HT1080 (cell line): Measurements from ENCODE around the gene RIN1. TPM values are rescaled to one million over a fixed set of nuclear protein-coding genes. Genes with fewer than 3 reads are reported as not detected.
A peak's percentile ranks its signal among the peaks of the same experiment; 100 is the strongest.
"Not testable (repeated sequence)": the region's sequence is repeated elsewhere in the genome, so short reads cannot be mapped to it uniquely, and the experiment has no call there.

Experiments
- DNase-seq: peaks from one replicate; pipeline ENCODE4 v3.0.0-alpha.2; 2015; ENCODE audit warnings: low read depth
- total RNA-seq: library from RNA; depleted of rRNA; stranded (reverse); fragments of >200 nt; shearing (Covaris generic); gene quantifications from 2 replicates; pipeline ENCODE4 v1.2.3, GENCODE V29; 2014

Gene RIN1
- total RNA-seq, 1 experiment from 2014 or later: 47.5 TPM

DNA sequence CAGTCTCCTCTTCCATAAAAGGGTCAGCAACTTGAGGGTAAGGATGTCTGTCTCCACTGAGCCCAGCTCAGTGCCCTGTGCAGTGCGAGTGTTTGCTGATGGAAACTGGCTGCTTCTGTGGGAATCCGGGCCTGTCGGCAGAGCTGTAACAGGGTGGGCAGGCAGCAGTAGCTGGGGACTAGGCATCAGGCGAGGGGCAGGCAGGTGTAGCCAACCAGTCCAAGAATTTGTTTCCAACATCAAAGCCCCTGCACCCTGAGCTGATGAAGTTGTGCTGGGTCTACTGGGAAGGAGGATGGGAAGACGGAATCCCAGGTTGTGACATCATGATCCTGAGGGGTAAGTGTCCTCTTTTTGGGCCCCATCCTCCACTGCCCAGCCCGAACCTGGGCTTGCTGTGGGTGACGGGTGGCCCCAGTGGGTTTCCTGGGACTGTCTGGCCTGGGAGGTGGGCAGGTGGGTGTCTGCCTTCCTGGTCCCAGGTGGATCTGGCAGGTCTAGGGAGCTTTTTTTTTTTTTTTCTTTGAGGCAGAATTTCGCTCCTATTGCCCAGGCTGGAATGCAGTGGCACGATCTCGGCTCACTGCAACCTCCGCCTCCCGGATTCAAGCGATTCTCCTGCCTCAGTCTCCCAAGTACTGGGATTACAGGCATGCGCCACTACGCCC, 24.3 kb upstream of the RIN1 start:
- no peak for DNase-seq

DNA sequence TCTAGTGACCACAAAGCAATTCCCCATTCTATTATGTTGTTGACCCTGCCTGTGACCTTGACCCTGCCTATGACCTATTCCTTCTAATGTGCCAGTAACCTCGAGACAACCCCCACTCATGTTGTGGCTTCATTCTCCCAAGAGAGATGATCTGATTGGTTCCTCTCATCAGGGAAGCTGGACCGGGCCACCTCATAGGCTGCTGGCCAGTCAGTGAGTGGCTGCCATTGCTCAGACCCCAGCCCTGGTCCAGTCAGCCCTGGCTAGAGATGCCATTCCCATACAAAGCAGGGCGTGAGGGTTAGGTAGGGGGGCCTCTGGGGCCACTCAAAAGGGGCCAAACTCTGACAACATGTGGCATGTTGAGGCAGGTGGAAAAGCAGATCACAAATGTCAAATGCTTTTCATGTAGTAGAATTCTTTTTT, 23.4 kb upstream of the RIN1 start:
- no peak for DNase-seq

DNA sequence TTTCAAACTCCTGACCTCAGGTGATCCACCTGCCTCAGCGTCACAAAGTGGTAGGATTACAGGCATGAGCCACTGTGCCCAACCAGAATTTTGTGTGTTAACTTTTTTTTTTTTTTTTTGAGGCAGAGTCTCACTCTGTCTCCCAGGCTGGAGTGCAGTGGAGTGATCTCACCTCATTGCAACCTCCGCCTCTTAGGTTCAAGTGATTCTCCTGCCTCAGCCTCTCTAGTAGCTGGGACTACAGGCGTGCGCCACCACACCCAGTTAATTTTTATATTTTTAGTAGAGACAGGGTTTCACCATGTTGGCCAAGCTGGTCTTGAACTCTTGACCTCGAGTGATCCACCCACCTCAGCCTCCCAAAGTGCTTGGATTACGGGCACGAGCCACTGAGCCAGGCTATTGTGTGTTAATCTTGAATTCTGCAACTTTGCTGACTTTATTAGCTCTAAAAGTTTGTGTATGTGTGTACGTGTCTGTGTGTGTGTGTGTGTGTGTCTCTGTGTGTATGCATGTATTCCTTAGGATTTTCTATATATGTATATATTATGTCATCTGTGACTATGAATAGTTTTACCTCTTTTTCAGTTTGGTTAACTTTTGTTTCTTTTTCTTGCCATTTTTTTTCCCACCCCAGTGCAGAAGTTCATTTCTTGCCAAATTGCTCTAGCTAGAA, 14.5 kb upstream of the RIN1 start:
- DNase-seq: not testable (repeated sequence)

DNA sequence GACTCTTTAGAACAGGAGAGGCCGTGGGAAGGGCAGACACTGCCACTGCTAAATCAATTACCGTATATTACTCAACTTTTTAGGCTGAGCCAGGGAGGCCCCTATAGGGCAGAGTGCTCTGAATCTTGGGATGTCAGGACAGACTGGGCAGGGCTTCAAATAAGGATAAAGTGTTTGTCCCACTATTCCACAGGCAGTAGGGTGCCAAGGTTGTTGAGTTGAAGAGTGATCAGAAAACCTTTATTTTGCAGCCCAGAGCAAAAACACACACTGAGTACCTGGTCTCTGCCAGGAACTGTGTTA, 12.8 kb upstream of the RIN1 start:
- no peak for DNase-seq

DNA sequence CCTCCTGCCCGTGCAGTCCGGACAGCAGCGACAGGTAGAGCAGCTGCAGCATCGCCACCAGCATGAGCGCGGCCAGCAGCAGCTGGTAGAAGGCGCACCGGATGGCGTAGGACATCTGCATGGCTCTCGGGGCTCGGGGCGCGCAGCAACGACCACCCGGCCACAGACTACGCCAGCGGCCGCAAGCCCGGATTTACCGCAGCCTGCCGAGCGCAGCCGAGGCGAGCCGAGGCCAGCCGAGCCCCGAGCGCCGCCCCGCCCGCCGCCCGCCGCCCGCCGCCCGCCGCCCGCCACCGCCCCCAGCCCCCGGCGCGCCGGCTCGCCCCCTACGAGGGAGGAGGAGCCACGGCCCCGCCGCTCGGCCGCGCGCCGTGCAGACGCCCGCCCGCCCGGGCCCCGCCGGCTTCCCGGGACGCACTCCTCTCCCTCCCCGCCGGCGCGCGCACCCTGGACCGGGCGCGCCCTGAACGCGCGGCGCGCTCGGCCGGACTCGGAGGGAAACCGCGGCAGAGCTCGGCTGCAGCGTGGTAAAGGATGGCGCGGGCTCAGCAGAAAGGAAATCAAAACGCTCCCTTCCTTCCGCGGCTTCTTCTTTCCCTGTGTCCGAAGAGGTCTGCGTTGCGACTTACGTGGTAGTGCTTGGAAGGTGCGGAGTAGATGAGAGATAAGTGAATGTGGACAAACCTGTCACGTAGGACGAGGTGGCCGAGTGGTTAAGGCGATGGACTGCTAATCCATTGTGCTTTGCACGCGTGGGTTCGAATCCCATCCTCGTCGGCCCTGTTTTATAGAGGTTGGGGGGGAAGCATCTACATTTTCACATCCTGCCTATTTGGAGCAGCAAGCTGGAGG, 11.4 kb upstream of the RIN1 start, which contains the start of gene B4GAT1:
Gene B4GAT1 (minus strand): TSS at position 205 of the 852 bp plus-strand sequence. CDS start 84 bp downstream, at position 121.
- DNase-seq: peak; percentile 93

DNA sequence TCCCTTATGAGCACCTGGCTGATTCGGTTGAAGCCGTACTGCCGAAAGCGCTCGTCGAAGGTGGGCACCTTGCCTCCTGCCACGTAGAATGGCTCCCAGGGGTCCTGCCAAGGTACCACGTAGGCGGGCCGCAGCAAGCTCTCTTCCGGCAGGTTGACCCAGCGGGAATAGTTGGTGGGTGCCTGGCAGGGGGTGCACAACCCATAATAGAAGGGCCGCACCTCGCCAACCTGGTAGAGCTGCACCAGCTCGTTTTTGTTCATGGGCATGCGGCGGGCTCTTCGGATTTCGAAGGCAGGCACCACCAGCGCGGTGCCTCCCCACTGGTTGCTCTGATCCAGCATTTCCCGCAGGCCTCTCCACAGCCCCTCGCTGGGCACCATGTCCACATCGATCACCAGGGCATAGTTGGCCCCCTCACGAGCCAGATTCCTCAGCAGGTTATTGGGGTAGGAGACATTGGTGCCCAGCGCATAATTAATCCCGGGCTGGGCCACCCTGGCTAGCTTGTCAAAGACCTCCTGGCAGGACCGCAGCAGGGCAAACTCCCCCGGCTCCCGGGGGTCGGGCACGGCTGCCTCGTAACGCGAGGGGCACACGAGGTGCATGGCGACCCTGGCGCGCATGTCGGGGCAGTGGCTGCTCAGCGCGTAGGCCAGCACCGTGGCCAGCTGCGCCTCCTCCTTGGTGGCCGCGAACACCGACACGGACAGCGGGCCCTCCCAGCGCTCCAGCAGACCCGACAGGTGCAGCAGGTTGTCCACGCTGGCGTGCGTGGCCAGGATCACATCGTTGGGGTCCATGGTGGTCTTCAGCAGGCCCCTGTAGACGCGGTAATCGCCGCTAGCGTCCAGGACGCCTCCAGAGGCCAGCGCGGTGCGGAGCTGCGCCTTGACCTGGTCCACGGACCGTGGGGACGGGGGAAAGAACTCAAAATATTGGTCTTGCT, 10.5 kb upstream of the RIN1 start:
- no peak for DNase-seq

DNA sequence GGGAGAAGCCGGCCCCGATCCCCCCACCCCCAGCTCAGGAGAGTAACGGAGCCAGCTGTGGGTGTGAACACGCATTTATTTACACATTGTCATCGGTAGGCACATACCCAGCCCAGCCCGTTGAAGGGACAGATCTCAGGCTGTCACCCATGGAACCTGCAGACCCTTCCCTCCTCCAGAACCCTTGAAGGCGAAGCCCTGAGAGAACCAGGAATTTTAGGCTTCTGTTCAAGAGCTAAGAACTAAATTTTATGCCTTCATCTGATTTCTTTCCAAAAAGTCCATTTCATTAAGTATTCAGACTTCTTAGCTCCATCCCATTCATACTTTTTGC, 9.0 kb upstream of the RIN1 start:
- DNase-seq: no peak

DNA sequence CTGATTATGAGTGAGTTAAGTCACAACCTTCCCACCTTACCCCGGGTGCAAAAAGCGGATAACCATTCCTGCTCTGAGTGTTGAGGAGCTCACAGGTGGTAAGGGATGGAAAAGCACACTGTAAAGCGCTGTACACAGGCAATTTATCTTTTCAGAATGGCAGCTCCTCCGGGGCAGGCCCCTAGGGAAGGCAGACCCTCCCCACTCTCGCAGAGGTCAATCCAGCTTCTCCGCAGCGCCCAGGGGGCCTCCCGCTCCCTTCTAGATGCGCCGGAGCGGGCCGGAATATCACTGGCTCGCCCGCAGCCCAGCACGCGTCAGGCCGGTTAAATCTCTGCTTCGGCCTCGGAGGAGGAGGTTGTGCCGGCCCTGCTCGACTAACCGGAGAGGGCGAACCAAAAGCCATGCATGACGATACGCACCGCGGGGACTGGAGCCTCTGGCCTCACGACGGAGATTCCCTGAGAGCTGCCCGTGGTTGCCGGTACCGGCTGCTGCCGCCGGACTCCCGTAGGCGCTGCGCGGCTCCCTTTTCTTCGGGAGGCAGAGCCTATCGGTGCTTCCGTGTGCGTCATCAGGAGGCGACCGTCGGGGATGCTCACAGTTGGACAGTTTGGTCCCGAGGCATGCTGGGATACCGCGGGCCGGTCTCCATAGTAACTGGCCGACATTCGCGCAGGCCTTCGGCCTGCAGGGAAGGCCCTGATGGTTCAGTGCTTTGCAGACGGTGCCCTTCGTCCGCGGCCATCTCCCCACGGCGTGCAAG, 8.5 kb upstream of the RIN1 start, which contains the start of gene BRMS1:
Gene BRMS1 (minus strand): TSS at position 555 of the 766 bp plus-strand sequence. CDS start 2,870 bp downstream, outside the sequence.
- peak; percentile 92 for DNase-seq

DNA sequence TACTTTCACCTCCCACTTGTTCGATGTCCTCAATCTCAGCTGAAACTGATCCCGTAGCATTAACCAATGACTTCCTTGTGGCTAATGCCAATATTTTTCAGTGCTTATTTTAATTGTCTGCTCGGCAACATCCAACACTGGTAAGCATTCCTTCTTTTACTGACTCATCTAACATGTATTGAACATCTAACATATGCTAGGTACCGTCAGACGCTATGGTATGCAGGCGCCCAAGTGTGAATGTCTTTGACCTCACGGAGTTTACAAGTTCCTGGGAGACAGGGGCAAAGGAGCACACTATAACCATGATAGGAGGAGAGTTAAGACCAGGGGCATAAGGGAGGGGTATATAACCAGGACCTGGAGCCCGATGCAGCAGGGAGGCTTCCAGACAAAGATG, 6.9 kb upstream of the RIN1 start:
- no peak for DNase-seq

DNA sequence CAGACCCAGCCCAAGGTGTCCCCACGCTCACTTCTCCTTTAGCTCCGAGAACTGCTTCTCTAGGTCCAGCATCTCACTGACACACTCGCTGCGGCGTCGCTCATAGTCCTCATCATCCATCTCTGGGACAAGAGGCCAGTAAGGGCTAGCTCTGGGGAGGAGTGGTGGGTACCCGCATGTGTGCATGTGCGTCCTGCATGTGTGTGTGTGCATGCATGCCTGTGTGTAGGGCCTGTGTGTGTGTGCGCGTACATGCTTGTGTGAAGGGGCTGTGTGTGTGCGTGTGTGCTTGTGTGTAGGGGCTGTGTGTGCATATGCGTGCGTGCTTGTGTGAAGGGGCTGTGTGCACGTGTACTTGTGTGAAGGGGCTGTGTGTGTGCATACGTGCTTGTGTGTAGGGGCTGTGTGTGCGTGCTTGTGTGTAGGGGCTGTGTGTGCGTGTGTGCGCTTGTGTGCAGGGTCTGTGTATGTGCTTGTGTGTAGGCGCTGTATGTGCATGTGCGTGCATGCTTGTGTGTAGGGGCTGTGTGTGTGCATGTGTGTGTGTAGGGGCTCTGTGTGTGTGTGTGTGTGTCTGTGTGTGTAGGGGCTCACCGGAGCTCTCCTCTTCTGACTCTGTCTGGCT, 5.4 kb upstream of the RIN1 start:
- no peak for DNase-seq

DNA sequence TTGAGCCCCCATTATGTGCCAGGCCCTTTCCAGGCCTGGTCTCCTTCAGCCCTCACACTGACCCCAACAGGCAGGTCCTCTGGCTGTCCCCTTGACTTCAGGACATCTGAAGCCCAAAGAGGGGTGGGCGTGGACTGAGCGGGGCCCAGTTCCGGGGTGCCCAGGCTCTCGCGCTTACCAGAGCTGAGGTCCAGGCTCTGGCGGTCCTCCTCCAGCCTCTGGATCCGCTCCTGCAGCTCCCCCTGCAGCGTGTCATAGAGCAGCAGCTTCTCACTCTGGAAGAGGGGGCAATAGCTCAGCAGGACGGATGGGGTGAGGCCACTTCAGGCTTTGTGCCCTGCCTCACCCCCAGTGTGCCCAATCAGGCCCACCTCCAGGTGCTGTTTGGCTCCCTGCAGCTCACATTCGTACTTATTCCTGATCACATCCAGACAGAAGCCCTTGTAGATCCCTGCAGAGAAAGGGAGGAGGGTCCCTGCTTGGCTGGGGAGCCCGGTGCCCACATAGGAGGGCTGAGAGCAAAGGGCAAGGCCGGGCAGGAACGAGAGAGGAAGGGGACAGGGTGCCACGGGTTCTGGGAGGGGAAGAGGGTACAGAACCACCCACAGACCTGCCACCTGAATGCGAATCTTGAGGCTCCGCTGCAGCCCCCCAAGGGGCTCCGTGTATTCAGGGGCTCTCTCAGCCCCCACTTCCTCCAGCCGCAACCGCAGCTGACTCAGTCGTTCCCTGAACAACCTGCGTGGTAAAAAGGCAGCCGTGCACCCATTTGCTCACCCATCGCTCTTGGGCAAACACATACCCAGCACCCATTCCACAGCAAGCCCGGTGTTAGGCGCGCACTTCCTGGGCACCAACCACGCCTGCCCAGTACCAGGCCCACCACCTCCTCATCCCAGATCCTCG, 4.6 kb upstream of the RIN1 start:
- DNase-seq: no peak

DNA sequence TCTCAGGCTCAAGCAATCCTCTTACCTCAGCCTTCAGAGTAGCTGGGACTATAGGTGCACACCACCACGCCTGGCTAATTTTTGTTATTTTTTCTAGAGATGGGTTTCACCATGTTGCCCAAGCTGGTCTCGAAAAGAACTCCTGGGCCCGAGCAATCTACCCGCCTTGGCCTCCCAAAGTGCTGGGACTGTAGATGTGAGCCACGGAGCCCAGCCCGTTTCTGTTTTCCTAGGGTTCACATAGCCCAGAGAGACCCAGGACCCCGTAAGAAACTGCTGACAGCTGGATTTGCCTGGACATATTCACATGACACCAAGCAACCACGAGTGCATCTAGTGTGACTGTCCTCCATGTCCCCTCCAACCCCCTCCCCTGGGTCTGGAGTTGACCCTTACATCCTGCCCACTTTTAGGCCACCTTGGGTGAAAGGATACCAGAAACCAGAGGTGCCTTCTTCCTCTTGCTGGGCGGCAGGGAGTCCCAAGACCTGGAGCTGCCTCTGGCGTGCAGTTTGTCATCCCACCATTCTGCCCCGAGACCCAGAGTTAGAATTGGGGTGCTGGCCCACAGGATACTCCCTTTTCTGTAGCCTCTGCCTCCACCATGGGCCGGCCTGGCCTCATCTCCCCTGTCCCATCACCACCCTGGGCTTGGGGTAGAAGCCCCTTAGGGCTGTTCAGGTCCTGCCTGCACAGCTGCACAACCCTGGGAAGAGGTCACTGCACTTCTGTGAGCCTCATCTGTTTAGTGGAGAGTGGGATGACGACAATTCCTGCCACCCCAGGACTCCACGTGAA, 3.7 kb upstream of the RIN1 start:
- no peak for DNase-seq

DNA sequence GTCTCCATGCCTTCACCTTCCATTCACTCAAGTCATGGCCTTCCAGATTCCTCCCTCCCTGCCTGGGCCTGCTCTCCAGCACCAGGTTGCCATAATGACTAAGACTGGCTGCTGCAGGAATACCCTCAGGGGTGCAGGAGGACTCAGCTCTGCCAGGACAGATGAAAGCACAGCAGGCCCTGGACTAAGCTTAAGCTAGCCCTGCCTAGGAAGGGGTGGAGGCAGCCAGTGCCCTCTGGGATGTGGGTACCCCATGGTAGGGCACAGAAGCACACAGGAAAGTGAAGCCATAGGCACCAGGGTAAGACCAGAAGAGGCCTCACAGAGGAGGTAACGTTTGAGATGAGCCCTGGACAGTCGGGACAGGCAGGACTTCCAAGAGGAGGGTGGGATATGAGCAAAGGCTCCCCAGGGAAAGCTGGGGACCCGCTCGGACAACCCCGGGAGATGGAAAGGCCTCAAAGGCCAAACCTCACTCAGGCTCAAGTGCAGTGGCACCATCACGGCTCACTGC, 3.0 kb upstream of the RIN1 start:
- peak; percentile 28 for DNase-seq

DNA sequence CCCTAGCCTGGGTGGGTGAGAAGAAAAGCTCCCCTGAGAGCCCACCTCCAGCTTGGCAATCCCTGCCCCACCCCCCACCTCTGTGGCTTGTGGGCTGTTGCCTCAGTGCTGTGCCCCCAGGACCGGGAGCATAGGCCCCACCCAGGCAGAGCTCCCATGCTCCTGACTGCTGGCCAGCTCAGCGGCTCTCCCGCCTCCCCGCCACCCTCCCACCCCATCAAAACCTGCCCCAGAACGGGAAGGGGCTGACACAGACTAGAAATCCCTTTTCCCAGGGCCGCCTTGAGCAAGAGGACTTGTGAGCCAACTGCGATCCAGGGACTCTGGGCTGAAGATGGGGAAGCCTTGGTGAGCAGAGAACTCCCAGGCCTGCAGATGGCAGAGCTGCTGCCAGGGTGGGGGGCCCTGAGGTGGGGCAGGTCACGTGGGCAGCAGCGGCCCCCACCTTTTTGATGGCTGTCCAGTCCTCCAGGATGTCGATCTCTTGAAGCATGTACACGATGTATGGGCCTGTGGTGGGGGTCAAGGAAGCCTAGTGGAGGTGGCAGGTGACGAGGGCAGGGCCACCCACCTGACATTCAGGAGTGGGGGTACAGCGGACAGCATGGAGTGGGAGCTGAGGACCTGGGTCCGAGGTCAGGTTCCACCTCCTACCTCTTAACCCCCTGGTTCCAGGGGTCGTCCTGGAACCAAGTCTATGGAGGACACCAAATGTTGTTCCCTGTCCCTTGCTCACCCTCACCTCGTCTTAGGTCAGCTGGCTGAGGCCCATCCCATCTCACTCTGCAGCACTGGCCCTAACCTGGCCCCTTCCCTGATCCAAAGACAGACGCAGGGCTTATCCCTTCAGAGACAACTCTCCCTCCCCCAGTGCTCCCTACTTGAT, 2.3 kb upstream of the RIN1 start:
- DNase-seq: no peak

DNA sequence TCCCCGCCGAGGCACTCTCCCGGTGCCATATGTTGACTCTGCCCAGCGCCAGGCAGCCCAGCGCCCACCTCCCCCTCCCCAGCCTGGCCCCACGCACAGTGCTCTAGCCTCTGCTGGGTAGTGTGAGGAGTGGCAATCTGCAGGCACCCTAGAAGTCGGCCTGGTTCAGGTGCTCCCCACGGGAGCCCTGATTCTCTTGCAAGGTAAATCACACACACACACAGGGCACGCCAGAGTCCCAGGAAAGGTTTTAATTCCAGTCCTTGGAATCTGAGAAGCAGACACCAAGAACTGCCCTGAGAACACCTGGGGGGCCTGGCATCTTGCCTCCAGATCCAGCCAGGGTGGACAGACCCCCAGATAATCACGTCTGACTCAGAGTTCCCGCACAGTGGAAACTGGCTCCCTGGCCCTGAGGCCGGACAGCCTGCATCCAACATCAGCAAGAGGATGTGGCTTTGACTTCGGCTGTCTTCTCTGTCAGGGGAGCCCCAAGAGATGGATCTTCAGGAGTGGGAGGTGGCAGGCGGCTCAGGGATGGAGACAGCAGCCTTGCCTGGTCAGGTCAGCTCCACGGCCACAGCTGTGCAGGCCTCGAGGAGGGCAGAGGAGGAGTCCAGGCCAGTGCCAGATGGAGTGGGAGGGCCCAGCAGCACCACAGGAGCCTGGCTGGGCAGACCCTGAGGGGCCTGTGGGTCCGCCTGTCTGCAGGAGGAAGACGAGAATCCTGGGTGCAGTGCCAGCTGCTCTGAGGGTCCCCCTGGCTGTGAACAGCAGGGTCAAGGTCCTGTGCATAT, 1.1 kb upstream of the RIN1 start:
- peak; percentile 38 for DNase-seq
